Measurements from ENCODE around the gene VCAM1.

Gene VCAM1

GRCh38 chr1:100759188-100759587, 39.6 kb downstream of the VCAM1 start:
- H2AK5ac ChIP-seq (ENCODE audit: low read depth, low read length) = no peak overlapping the region
- H3K18ac ChIP-seq (ENCODE audit: low read length) = no peak overlapping the region
- H3K14ac ChIP-seq (ENCODE audit: low read length) = no peak overlapping the region
- H3K4ac ChIP-seq (ENCODE audit: low read length) = no peak overlapping the region
- no peak overlapping the region for H4K91ac ChIP-seq (ENCODE audit: low read depth, low read length, poor library complexity)
- no peak overlapping the region for H3K27ac ChIP-seq (replicated peaks; ENCODE audit: low read length)
- H3K23ac ChIP-seq (ENCODE audit: low read depth, low read length, poor library complexity) = no peak overlapping the region
- H2BK5ac ChIP-seq (ENCODE audit: low read length) = no peak overlapping the region
- no peak overlapping the region for H2BK120ac ChIP-seq (ENCODE audit: low read depth, low read length)
- no CpG with 5 or more reads among the region's 3 CpGs for WGBS, 2 donors (ENCODE audit: extremely low coverage in 2 of 2, insufficient read length in 2 of 2, insufficient replicate concordance in 1 of 2)
- H2AFZ ChIP-seq (ENCODE audit: low read length) = no peak overlapping the region
- no peak overlapping the region for H3K4me3 ChIP-seq (ENCODE audit: low read length in 2 of 2)
- no peaks in the 10 kb centered on the region for H3K27me3 ChIP-seq (ENCODE audit: control insufficient read depth in 3 of 3, insufficient read depth in 3 of 3, low read depth in 1 of 3, low read length in 3 of 3)
- no peaks in the 10 kb centered on the region for H3K36me3 ChIP-seq (replicated peaks in 1 of 2; ENCODE audit: control insufficient read depth in 2 of 2, insufficient read depth in 2 of 2, low read length in 2 of 2)
- peaks cover 2% of the 10 kb centered on the region in 2 donors for H3K4me1 ChIP-seq (ENCODE audit: control insufficient read depth in 2 of 2, insufficient read depth in 1 of 2, low read depth in 1 of 2, low read length in 2 of 2)
- no peak for DNase-seq (ENCODE audit: low spot score)
- H3K79me1 ChIP-seq (ENCODE audit: low read depth, low read length) = no peaks in the 10 kb centered on the region
- no peak overlapping the region for H2BK12ac ChIP-seq (ENCODE audit: low read length)
- H3K9me3 ChIP-seq (replicated peaks in 1 of 2; ENCODE audit: control insufficient read depth in 2 of 2, insufficient read depth in 1 of 2, low read depth in 1 of 2, low read length in 2 of 2) = no peaks in the 10 kb centered on the region
- H4K8ac ChIP-seq (ENCODE audit: low read depth, low read length) = no peak overlapping the region
- no peak overlapping the region for H3K4me2 ChIP-seq (ENCODE audit: insufficient read depth, low read length, poor library complexity, severe bottlenecking)
- no peak overlapping the region for H3K9ac ChIP-seq (ENCODE audit: low read depth, low read length, poor library complexity)
- H2BK15ac ChIP-seq (ENCODE audit: low read length) = no peak overlapping the region

- H2AK5ac ChIP-seq (ENCODE audit: low read depth, low read length) = no peak overlapping the region
- no peak overlapping the region for H4K8ac ChIP-seq (ENCODE audit: low read depth, low read length)
- no peak overlapping the region for H3K4me2 ChIP-seq (ENCODE audit: insufficient read depth, low read length, poor library complexity, severe bottlenecking)
- H3K79me1 ChIP-seq (ENCODE audit: low read depth, low read length) = no peaks in the 10 kb centered on the region
- no peak overlapping the region for H2AFZ ChIP-seq (ENCODE audit: low read length)
- H4K91ac ChIP-seq (ENCODE audit: low read depth, low read length, poor library complexity) = no peak overlapping the region
- peaks cover 2% of the 10 kb centered on the region in 2 donors for H3K4me1 ChIP-seq (ENCODE audit: control insufficient read depth in 2 of 2, insufficient read depth in 1 of 2, low read depth in 1 of 2, low read length in 2 of 2)
- H3K14ac ChIP-seq (ENCODE audit: low read length) = no peak overlapping the region
- no peak overlapping the region for H3K27ac ChIP-seq (replicated peaks; ENCODE audit: low read length)
- H3K9me3 ChIP-seq (replicated peaks in 1 of 2; ENCODE audit: control insufficient read depth in 2 of 2, insufficient read depth in 1 of 2, low read depth in 1 of 2, low read length in 2 of 2) = no peaks in the 10 kb centered on the region
- no peak overlapping the region for H2BK5ac ChIP-seq (ENCODE audit: low read length)
- H3K23ac ChIP-seq (ENCODE audit: low read depth, low read length, poor library complexity) = no peak overlapping the region
- no peak overlapping the region for H3K4me3 ChIP-seq (ENCODE audit: low read length in 2 of 2)
- no peak for DNase-seq (ENCODE audit: low spot score)
- H3K36me3 ChIP-seq (replicated peaks in 1 of 2; ENCODE audit: control insufficient read depth in 2 of 2, insufficient read depth in 2 of 2, low read length in 2 of 2) = no peaks in the 10 kb centered on the region
- no peak overlapping the region for H2BK120ac ChIP-seq (ENCODE audit: low read depth, low read length)
- H3K9ac ChIP-seq (ENCODE audit: low read depth, low read length, poor library complexity) = no peak overlapping the region
- no peak overlapping the region for H3K4ac ChIP-seq (ENCODE audit: low read length)
- H3K27me3 ChIP-seq (ENCODE audit: control insufficient read depth in 3 of 3, insufficient read depth in 3 of 3, low read depth in 1 of 3, low read length in 3 of 3) = no peaks in the 10 kb centered on the region
- H2BK15ac ChIP-seq (ENCODE audit: low read length) = no peak overlapping the region
- no peak overlapping the region for H3K18ac ChIP-seq (ENCODE audit: low read length)
- H2BK12ac ChIP-seq (ENCODE audit: low read length) = no peak overlapping the region
These were observed 41.0 kb downstream of the VCAM1 start for GRCh38 chr1:100760511-100760910.

- H3K4me3 ChIP-seq (ENCODE audit: low read length in 2 of 2) = no peak overlapping the region
- no peak overlapping the region for H3K27ac ChIP-seq (replicated peaks; ENCODE audit: low read length)
- H3K18ac ChIP-seq (ENCODE audit: low read length) = no peak overlapping the region
- no peaks in the 10 kb centered on the region for H3K27me3 ChIP-seq (ENCODE audit: control insufficient read depth in 3 of 3, insufficient read depth in 3 of 3, low read depth in 1 of 3, low read length in 3 of 3)
- H3K9me3 ChIP-seq (replicated peaks in 1 of 2; ENCODE audit: control insufficient read depth in 2 of 2, insufficient read depth in 1 of 2, low read depth in 1 of 2, low read length in 2 of 2) = no peaks in the 10 kb centered on the region
- DNase-seq (ENCODE audit: low spot score) = no peak
- H3K79me1 ChIP-seq (ENCODE audit: low read depth, low read length) = no peaks in the 10 kb centered on the region
- no peak overlapping the region for H2BK5ac ChIP-seq (ENCODE audit: low read length)
- no peak overlapping the region for H2AFZ ChIP-seq (ENCODE audit: low read length)
- H3K9ac ChIP-seq (ENCODE audit: low read depth, low read length, poor library complexity) = no peak overlapping the region
- no peak overlapping the region for H3K23ac ChIP-seq (ENCODE audit: low read depth, low read length, poor library complexity)
- H2BK15ac ChIP-seq (ENCODE audit: low read length) = no peak overlapping the region
- no peak overlapping the region for H3K4ac ChIP-seq (ENCODE audit: low read length)
- no peaks in the 10 kb centered on the region for H3K36me3 ChIP-seq (replicated peaks in 1 of 2; ENCODE audit: control insufficient read depth in 2 of 2, insufficient read depth in 2 of 2, low read length in 2 of 2)
- no peak overlapping the region for H2BK12ac ChIP-seq (ENCODE audit: low read length)
- no peak overlapping the region for H3K4me2 ChIP-seq (ENCODE audit: insufficient read depth, low read length, poor library complexity, severe bottlenecking)
- H2BK120ac ChIP-seq (ENCODE audit: low read depth, low read length) = no peak overlapping the region
- H3K14ac ChIP-seq (ENCODE audit: low read length) = no peak overlapping the region
- H2AK5ac ChIP-seq (ENCODE audit: low read depth, low read length) = no peak overlapping the region
- H4K91ac ChIP-seq (ENCODE audit: low read depth, low read length, poor library complexity) = no peak overlapping the region
- no peak overlapping the region for H4K8ac ChIP-seq (ENCODE audit: low read depth, low read length)
- WGBS, 2 donors (ENCODE audit: extremely low coverage in 2 of 2, insufficient read length in 2 of 2, insufficient replicate concordance in 1 of 2) = no CpG with 5 or more reads among the region's 2 CpGs
- peaks cover 2% of the 10 kb centered on the region in 2 donors for H3K4me1 ChIP-seq (ENCODE audit: control insufficient read depth in 2 of 2, insufficient read depth in 1 of 2, low read depth in 1 of 2, low read length in 2 of 2)
These were observed 42.9 kb downstream of the VCAM1 start for GRCh38 chr1:100762461-100762860.

- Histone ChIP-seq H2BK5ac (ENCODE audit: low read length) (no peak overlapping the region), H3K23ac (ENCODE audit: low read depth, low read length, poor library complexity) (no peak overlapping the region), H4K91ac (ENCODE audit: low read depth, low read length, poor library complexity) (no peak overlapping the region), H2BK12ac (ENCODE audit: low read length) (no peak overlapping the region), H3K27ac (replicated peaks; ENCODE audit: low read length) (no peak overlapping the region), H3K27me3 (ENCODE audit: control insufficient read depth in 3 of 3, insufficient read depth in 3 of 3, low read depth in 1 of 3, low read length in 3 of 3) (no peaks in the 10 kb centered on the region), H3K18ac (ENCODE audit: low read length) (no peak overlapping the region), H3K4me3 (ENCODE audit: low read length in 2 of 2) (no peak overlapping the region), H4K8ac (ENCODE audit: low read depth, low read length) (no peak overlapping the region), H3K4ac (ENCODE audit: low read length) (no peak overlapping the region), H2BK120ac (ENCODE audit: low read depth, low read length) (no peak overlapping the region), H3K79me1 (ENCODE audit: low read depth, low read length) (no peaks in the 10 kb centered on the region), H2AFZ (ENCODE audit: low read length) (no peak overlapping the region), H3K14ac (ENCODE audit: low read length) (no peak overlapping the region), H2BK15ac (ENCODE audit: low read length) (no peak overlapping the region), H2AK5ac (ENCODE audit: low read depth, low read length) (no peak overlapping the region), H3K36me3 (replicated peaks in 1 of 2; ENCODE audit: control insufficient read depth in 2 of 2, insufficient read depth in 2 of 2, low read length in 2 of 2) (no peaks in the 10 kb centered on the region), H3K4me1 (ENCODE audit: control insufficient read depth in 2 of 2, insufficient read depth in 1 of 2, low read depth in 1 of 2, low read length in 2 of 2) (no peaks in the 10 kb centered on the region), H3K9me3 (replicated peaks in 1 of 2; ENCODE audit: control insufficient read depth in 2 of 2, insufficient read depth in 1 of 2, low read depth in 1 of 2, low read length in 2 of 2) (no peaks in the 10 kb centered on the region), H3K9ac (ENCODE audit: low read depth, low read length, poor library complexity) (no peak overlapping the region), H3K4me2 (ENCODE audit: insufficient read depth, low read length, poor library complexity, severe bottlenecking) (no peak overlapping the region)
- DNase-seq (ENCODE audit: low spot score) = no peak
These were observed 47.8 kb downstream of the VCAM1 start for GRCh38 chr1:100767176-100767890.
